ENCODE measurements around the gene NOSTRIN. TPM values are rescaled to one million over a fixed set of nuclear protein-coding genes. Genes with fewer than 3 reads are reported as not detected.

NOSTRIN gene
- total RNA-seq, 1 experiment from 2014 or later: not detected

GRCh38 chr2:168901003-168901402 lies 98.6 kb downstream of the NOSTRIN start, which contains the start of gene G6PC2:
Gene G6PC2, plus strand, starts transcription at chr2:168901291. Its CDS starts 41 bp downstream, at chr2:168901332.
- Histone ChIP-seq H3K23ac (ENCODE audit: insufficient read length, low read depth, low read length) (no peak within 1 kb of the TSS), H3K56ac (ENCODE audit: insufficient read length, low read depth, low read length) (no peak within 1 kb of the TSS), H2BK120ac (ENCODE audit: low read depth, low read length, poor library complexity, severe bottlenecking) (no peak within 1 kb of the TSS), H3K27me3 (ENCODE audit: insufficient read depth, low read length) (no peaks in the 10 kb centered on the region), H3K79me1 (ENCODE audit: insufficient read depth, low read depth, low read length, poor library complexity, severe bottlenecking) (no peaks in the 10 kb centered on the region), H2AK5ac (ENCODE audit: insufficient read length, low read length) (no peak within 1 kb of the TSS), H3K9ac (ENCODE audit: extremely low read depth, insufficient read length, low read length) (no peak within 1 kb of the TSS), H2BK12ac (ENCODE audit: insufficient read length, low read depth, low read length) (no peak within 1 kb of the TSS), H3K23me2 (ENCODE audit: insufficient read length, low read depth, low read length, poor library complexity, severe bottlenecking) (no peaks in the 10 kb centered on the region), H3K4me2 (ENCODE audit: insufficient read depth, insufficient read length, low read length) (no peak within 1 kb of the TSS), H4K20me1 (ENCODE audit: control insufficient read depth, insufficient read depth, insufficient read length) (no peaks in the 10 kb centered on the region), H3K27ac (ENCODE audit: insufficient read length, low read depth, low read length) (no peak within 1 kb of the TSS), H2BK5ac (ENCODE audit: insufficient read length, low read length) (no peak within 1 kb of the TSS), H4K91ac (ENCODE audit: insufficient read length, low read depth, low read length) (no peak within 1 kb of the TSS), H3K4me1 (ENCODE audit: insufficient read depth, low read length) (peaks cover 2% of the 10 kb centered on the region; the same call in 1 of the 2 replicates), H2AFZ (ENCODE audit: low read length) (no peak within 1 kb of the TSS), H4K8ac (replicated peaks; ENCODE audit: insufficient read length, low read depth, low read length) (no peak within 1 kb of the TSS), H4K5ac (ENCODE audit: insufficient read length, low read depth, low read length) (no peak within 1 kb of the TSS), H3K79me2 (ENCODE audit: insufficient read depth, low read length) (no peaks in the 10 kb centered on the region), H3K4ac (ENCODE audit: low read depth, low read length) (no peak within 1 kb of the TSS), H3T11ph (ENCODE audit: low read length) (no peak within 1 kb of the TSS), H2BK20ac (ENCODE audit: low read depth, low read length, poor library complexity, severe bottlenecking) (no peak within 1 kb of the TSS), H3K18ac (ENCODE audit: insufficient read length, low read depth, low read length) (no peak within 1 kb of the TSS), H3K14ac (ENCODE audit: insufficient read depth, low read length) (no peak within 1 kb of the TSS), H2BK15ac (ENCODE audit: low read depth, low read length) (no peak within 1 kb of the TSS), H3K9me3 (ENCODE audit: control insufficient read depth, low read depth, low read length) (no peaks in the 10 kb centered on the region)
- TF ChIP-seq CTCF (conservative IDR thresholded peaks at IDR 0.05): no peak
- H3K4me3 Mint-ChIP-seq: no peak within 1 kb of the TSS
- no peak for DNase-seq
- no CpG with 5 or more reads among the region's 5 CpGs for WGBS (ENCODE audit: extremely low coverage, insufficient read length, low lambda C conversion rate)
- H3K9me3 Mint-ChIP-seq: no peaks in the 10 kb centered on the region
- H3K36me3 Mint-ChIP-seq (ENCODE audit: insufficient read depth in 1 of 3, low read depth in 3 of 3): no peaks in the 10 kb centered on the region
- H3K4me1 Mint-ChIP-seq: peaks cover 15% of the 10 kb centered on the region in 2 experiments
- H3K27me3 Mint-ChIP-seq (ENCODE audit: low read depth): no peaks in the 10 kb centered on the region
- H3K27ac Mint-ChIP-seq: peak within 1 kb of the TSS in 1 of 3 experiments; percentile 16; a peak in 1 of 7 replicates

Measured in H9 (cell line).